Measurements from ENCODE around the gene FYB1. TPM values are rescaled to one million over a fixed set of nuclear protein-coding genes. Genes with fewer than 3 reads are reported as not detected.
A peak's percentile ranks its signal among the peaks of the same experiment; 100 is the strongest.

The FYB1 gene
- total RNA-seq, 1 donor, result 1.6 TPM

DNA sequence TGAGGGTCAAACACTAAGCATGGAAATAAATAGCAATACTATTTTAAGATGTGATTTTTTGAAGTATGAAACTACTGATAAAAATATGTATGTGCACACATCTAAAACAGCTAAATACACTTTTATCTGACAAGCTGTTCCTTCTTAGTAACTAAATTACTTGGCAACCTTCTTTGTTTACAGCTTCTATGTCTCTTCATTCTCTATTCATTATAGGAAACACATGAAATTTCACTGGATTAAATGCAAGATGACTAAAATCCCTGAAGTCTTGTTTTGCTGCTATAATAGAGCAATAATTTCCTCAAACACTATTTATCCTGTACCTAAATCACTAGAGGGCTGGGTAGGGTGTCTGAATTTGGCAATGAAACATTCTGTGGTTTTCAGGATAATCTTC is 156.8 kb downstream of the FYB1 start:
- DNase-seq (ENCODE audit: low read depth in 2 of 3, low spot score in 2 of 3), result no peak

DNA sequence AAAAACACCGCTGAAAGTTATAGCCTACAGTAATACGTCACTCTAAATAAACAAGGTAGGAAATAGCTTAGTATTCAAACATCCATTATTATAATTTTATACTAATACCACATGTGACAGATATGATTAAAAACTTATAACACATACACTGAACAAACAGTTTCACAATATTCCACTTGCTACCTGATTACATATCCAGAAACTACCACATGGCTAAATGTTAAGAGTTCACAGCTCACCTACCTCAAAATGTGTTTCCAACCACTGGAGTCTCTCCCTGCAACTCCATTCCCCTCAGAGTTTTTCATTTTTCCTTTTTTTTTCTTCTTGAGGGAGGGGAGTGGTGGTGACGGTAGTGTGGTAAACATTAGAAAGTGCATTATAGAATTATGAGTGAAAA is 157.3 kb downstream of the FYB1 start:
- DNase-seq (ENCODE audit: low read depth in 2 of 3, low spot score in 2 of 3), result no peak

DNA sequence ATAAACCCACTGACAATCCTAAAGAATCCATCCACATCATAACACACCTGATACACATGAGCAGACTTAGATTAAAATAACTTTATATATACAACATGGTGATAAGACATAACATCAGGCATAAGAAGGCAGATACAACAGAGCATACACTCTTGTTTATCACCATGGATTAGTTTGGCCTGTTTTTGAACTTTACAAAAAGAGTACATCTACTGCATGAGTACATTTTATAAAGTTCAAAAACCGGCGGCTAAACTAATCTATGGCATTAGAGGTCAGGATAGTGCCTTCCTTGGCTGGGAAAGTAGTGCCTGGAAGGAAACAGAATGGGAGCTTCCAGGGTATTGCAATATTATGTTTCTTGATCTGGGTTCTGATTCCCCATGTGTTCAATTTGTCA is 160.3 kb downstream of the FYB1 start:
- DNase-seq (ENCODE audit: low read depth in 2 of 3, low spot score in 2 of 3), result no peak

DNA sequence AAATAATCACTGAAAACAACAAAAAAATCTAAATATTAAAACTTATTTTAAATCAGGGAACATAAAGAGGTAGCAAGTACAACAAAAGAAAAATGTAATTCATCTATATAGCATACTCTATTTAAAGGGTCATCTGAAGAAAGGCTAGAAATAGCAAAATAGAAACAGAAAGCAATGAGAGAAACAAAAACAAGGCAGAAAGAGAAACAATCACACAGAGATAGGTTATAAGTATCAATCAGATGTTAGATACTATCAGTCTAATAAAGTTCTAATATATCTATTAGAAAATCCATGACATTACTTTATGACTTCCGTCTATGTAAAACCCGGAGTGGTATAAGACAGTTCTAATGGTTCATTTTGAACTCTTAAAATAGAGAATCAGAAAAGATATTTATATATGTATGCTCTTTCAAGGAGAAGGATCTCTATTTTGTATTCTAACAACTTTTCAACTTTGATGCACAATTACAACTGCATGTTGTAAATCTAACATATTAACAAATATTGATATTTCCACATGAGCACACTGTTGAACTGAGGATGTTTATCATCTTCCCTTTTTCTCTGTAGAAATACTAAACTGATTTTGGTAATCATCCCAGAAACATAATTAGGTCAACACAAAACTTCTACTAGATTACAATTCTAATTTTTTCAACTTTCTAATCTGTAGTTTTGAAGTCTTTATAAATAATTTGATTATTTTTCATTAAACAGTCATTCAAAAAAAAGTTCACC is 161.0 kb downstream of the FYB1 start:
- DNase-seq (ENCODE audit: low read depth in 2 of 3, low spot score in 2 of 3), result no peak

DNA sequence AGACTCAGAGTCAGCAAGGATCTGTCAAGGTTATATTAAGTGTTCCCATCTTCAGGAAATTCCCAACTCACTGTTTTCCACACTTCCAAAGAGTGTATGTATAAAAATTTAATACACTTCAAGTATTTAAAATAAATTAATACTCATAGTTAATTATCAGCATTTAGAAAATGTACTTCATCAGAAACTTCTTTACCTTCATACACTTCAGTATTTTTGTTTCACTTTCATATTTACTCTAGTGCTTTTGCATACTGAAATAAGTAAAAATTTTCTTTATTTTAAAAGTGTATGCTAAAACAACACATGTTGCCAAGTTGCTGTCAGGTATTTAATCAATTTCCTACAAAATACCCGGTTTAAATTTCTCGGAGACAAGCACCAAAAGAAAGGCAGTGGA is 161.6 kb downstream of the FYB1 start:
- DNase-seq (ENCODE audit: low read depth in 2 of 3, low spot score in 2 of 3), result peak in 1 of 3 donors; percentile 36

DNA sequence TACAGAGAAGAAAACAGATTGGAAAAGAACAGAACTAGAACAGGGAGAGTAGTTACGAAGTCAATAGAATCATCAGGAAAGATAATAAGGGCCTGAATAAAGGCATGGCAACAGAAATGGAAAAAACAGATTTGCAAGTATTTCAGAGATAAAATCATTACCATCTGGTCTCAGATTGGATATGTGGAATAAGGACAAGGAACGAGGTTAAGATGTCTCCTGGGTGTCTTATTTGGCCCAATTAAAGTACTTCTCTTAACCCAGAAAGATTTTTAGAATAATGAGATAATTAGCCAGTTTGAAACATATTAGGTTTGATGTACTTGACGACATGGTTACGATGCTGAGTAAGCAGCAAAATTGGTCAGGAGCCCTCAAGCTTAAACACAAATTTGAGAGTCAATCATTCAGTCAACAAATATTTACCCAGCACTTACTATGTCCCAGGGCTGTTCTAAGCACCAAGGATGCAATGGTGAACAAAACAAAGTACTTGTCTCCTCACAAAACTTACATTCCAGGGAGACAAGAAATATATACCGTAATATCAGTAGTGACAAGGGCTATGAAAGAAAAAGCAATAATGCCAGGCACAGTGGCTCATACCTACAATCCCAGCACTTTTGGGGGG is 163.5 kb downstream of the FYB1 start:
- DNase-seq (ENCODE audit: low read depth in 2 of 3, low spot score in 2 of 3), result no peak

Other genes with a start within 250 kb of the FYB1 start
- gene RICTOR, start 145.2 kb downstream of the FYB1 start, total RNA-seq, result 39.3 TPM
- gene C9, start 144.9 kb upstream of the FYB1 start, total RNA-seq, result not detected
- gene DAB2, start 205.4 kb upstream of the FYB1 start, total RNA-seq, result 4.6 TPM

Measured in hematopoietic multipotent progenitor cell (in vitro differentiated cells).